GM12891 (cell line): ENCODE results near the gene MLYCD.

Experiments used
- DNase-seq: peaks from one replicate; pipeline ENCODE4 v3.0.0; 2011; ENCODE audit warnings: low spot score; ENCODE audit not compliant: insufficient read length
- FAIRE-seq: peaks from 2 replicates; lab custom pipeline; 2011; peaks lifted over from hg19 to GRCh38; lab: Jason Lieb, UNC
- PAX5 ChIP-seq: IDR thresholded peaks from 2 replicates; pipeline ENCODE4 v1.6.1; 2011; ENCODE audit warnings: low read length, moderate library complexity, mild to moderate bottlenecking; ENCODE audit not compliant: insufficient read depth, severe bottlenecking
- POLR2A ChIP-seq: IDR thresholded peaks from 2 replicates; pipeline ENCODE4 v1.6.1; 2011; ENCODE audit warnings: low read depth, low read length, control low read depth
- POLR2AphosphoS5 ChIP-seq: IDR thresholded peaks from 2 replicates; pipeline ENCODE4 v1.6.1; 2011; ENCODE audit warnings: low read depth, low read length, control low read depth
- POU2F2 ChIP-seq: IDR thresholded peaks from 2 replicates; pipeline ENCODE4 v1.6.1; 2011; ENCODE audit warnings: low read depth, mild to moderate bottlenecking, control low read depth, low read length, moderate library complexity
- SPI1 ChIP-seq: IDR thresholded peaks from 2 replicates; pipeline ENCODE4 v1.6.1; 2011; ENCODE audit warnings: low read depth, low read length, control low read depth
- TAF1 ChIP-seq: IDR thresholded peaks from 2 replicates; pipeline ENCODE4 v1.6.1; 2011; ENCODE audit warnings: low read depth, low read length, control low read depth

MLYCD gene

DNA sequence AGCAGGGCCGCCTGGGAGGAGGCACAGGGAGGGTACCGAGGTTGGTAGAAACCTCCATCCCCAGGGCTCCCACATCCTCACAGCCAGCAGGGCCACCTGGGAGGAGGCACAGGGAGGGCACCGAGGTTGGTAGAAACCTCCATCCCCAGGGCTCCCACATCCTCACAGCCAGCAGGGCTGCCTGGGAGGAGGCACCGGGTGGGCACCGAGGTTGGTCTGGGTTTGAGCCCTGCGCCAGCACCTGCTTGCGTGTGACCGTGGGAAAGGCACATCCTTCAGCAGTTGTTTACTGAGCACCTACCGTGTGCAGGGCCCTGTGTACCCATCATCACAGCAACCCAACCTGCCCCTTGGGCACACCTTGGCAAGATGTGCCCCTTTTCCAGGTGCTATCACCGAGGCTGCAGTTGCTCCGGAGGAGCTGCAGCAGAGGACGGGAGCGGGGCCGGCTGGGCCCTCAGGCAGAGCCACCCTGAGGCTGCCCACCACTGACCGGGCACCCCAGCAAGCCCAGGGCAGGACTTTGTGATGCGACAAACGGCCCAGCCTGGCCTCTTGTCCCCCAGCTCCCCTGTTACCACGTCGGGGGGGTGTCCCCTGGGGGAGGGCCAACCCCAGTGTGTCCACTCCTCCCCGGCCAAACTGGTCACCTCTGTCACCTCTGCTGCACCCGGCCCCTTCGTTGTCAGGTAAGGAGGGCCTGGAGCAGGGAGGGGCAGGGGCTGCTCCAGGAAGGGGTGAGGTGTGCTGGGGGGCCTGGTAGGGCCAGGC lies 32.0 kb downstream of the MLYCD start:
- FAIRE-seq, result no peak
- no peak for DNase-seq
- TF ChIP-seq POU2F2 (no peak), POLR2AphosphoS5 (no peak), POLR2A (no peak), PAX5 (no peak), TAF1 (no peak), SPI1 (no peak)

DNA sequence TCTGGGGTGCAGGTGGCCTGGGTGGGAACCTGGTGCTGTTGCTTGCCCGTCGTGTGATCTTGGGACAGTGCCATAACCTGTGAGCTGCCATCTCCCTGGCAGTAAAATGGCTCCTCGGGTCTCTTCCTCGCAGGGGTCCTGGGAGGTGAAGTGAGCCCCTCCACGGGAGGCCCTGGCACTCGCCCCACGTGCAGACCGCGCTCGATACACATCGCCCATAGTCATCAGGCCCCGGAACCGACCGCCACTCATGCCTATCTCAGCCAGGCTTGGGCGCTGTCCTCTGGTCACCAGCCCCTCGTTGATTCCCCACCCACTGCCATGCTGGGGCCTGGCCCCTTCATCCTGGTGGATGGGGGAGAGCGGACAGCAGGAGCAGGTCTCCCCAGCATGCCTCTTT lies 32.6 kb downstream of the MLYCD start:
- FAIRE-seq (no peak), DNase-seq (no peak)
- TF ChIP-seq TAF1 (no peak), PAX5 (no peak)

GRCh38 chr16:83932304-83932703 lies 33.4 kb downstream of the MLYCD start:
- no peak for FAIRE-seq

GRCh38 chr16:83932955-83933673 lies 34.2 kb downstream of the MLYCD start:
- DNase-seq (no peak), FAIRE-seq (no peak)
- no peak for TF ChIP-seq POLR2AphosphoS5
- no peak for TF ChIP-seq PAX5
- no peak for TF ChIP-seq POLR2A
- TF ChIP-seq TAF1, result no peak
- no peak for TF ChIP-seq POU2F2
- TF ChIP-seq SPI1, result no peak

More at GRCh38 chr16:83932304-83932703, 33.4 kb downstream of the MLYCD start:
- DNase-seq, result no peak
- TF ChIP-seq PAX5, result no peak
- TF ChIP-seq POLR2A, result no peak
- TF ChIP-seq SPI1, result no peak
- TF ChIP-seq TAF1, result no peak
- no peak for TF ChIP-seq POU2F2
- no peak for TF ChIP-seq POLR2AphosphoS5

GRCh38 chr16:83933885-83934683 lies 35.2 kb downstream of the MLYCD start:
- DNase-seq, result no peak

GRCh38 chr16:83934684-83934977 lies 35.7 kb downstream of the MLYCD start:
- FAIRE-seq (no peak), DNase-seq (no peak)
- TF ChIP-seq POLR2AphosphoS5, result no peak
- TF ChIP-seq POU2F2, result no peak
- no peak for TF ChIP-seq SPI1

More at GRCh38 chr16:83933885-83934683, 35.2 kb downstream of the MLYCD start:
- TF ChIP-seq TAF1 (no peak), POU2F2 (no peak), SPI1 (no peak), PAX5 (no peak), POLR2A (no peak), POLR2AphosphoS5 (no peak)
- no peak for FAIRE-seq

DNA sequence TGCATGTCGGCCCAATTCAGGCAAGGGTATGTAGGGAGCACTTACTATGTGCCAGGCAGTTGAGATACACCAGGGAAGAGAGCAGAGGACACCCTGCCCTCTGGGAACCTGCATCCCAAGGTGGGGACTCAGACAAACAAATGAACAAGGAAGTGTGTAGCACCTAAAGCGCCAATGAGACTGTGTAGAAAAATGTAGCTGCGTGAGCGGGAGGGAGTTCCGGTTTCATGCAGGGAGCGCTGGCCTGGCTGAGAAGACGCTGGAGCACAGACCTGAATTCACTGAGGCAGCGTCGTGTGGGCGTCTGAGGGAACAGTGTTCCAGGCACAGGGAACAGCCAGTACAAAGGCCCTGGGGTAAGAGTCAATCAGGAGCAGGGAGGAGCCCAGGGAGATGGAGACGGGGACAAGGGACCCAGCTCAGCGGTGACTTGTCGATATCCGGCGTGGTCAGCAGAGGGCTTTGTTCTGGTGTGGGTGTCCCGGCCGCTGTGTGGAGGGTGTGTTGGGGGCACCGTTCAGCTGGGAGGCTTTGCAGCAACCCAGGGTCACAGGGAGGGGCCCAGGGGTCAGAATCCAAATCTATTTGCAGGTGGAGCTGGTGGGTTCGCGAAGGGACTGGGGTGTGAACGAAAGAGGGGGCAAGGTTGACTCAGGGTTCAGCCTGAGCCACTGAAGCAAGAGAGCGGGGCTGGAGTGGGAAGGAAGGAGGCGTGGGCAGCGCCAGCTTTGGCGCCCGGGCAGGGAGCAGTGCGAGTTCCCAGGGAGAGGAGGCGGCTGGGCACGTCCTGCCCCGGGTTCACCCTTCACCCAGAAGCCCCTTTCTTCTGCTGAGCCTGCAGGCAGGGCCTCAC lies 36.3 kb downstream of the MLYCD start:
- no peak for FAIRE-seq
- no peak for TF ChIP-seq TAF1
- TF ChIP-seq POLR2AphosphoS5, result no peak
- TF ChIP-seq PAX5, result no peak
- TF ChIP-seq POLR2A, result no peak
- no peak for TF ChIP-seq SPI1
- no peak for TF ChIP-seq POU2F2
- no peak for DNase-seq

GRCh38 chr16:83935858-83936255 lies 36.9 kb downstream of the MLYCD start:
- DNase-seq (no peak), FAIRE-seq (no peak)
- no peak for TF ChIP-seq POLR2AphosphoS5
- no peak for TF ChIP-seq PAX5
- TF ChIP-seq TAF1, result no peak
- no peak for TF ChIP-seq POU2F2

GRCh38 chr16:83936581-83937165 lies 37.8 kb downstream of the MLYCD start:
- TF ChIP-seq POLR2AphosphoS5 (no peak), POU2F2 (no peak), TAF1 (no peak), PAX5 (no peak), SPI1 (no peak), POLR2A (no peak)
- FAIRE-seq, result no peak
- DNase-seq, result no peak
